H1 (cell line): ENCODE results near the gene WDR48. TPM values are rescaled to one million over a fixed set of nuclear protein-coding genes. Genes with fewer than 3 reads are reported as not detected.

Source experiments
- CHD1 ChIP-seq: IDR thresholded peaks from 2 replicates; pipeline ENCODE4 v1.6.1; 2012; ENCODE audit warnings: low read depth, low read length, improper control_type of control experiment
- HDAC6 ChIP-seq: IDR thresholded peaks from one replicate; pipeline ENCODE4 v1.7.1; 2012; ENCODE audit warnings: low read depth, mild to moderate bottlenecking, inconsistent platforms, low read length, moderate library complexity
- RXRA ChIP-seq: IDR thresholded peaks from 2 replicates; pipeline ENCODE4 v1.6.1; 2011; ENCODE audit warnings: low read depth, mild to moderate bottlenecking, low read length, moderate library complexity; ENCODE audit not compliant: insufficient read depth
- SIX5 ChIP-seq: IDR thresholded peaks from 2 replicates; pipeline ENCODE4 v1.6.1; 2011; ENCODE audit warnings: mild to moderate bottlenecking, low read depth, low read length
- polyA plus RNA-seq, 7 experiments: library from polyadenylated mRNA; depleted of rRNA in 3 of 7; stranded (reverse) in 5 of 7; unstranded in 2 of 7; fragments of >200 nt in 5 of 7; fragments of 200-250 nt in 2 of 7; gene quantifications; 1 replicate in 5 of 7; 2 replicates in 1 of 7; 4 replicates in 1 of 7; pipeline versions ENCODE4 v1.2.1 to v1.2.3, GENCODE V29; 2011 to 2013; ENCODE audit warnings: missing spikeins in 2 of 7, mixed read lengths in 2 of 7
- total RNA-seq: library from RNA; stranded (reverse); fragmentation: NEBNext Ultra II Directional; extraction: Animal tissue kit (Norgen Biotek cat#: 25700); gene quantifications from 2 replicates; pipeline ENCODE4 v1.2.1, GENCODE V29; 2021

WDR48 gene
- total and polyA plus RNA-seq, 2 of the 8 experiments (the other 6 are each of a cell fraction or from before 2014, with no cell fraction given): 21.2 to 54.1 TPM

DNA sequence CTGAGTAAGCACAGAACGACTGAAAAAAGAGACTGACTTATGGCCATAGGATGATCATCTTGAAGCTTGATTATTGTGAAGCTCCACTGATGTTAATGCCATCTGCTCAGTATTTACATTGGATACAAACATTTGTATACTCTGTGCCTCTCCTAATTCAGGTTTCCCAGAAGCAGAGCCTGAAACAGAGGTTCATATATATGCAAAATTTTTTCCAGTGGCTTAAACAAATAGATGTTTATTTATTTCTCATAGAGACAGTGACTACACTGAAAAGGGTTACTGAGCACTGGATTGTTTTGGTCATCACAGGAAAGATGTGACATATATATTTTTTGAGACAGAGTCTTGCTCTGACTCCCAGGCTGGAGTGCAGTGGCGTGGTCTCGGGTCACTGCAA is 36.4 kb upstream of the WDR48 start (continued):
- no peak for TF ChIP-seq SIX5
- TF ChIP-seq CHD1: no peak
- no peak for TF ChIP-seq HDAC6
- TF ChIP-seq RXRA: no peak
